Astrocyte of the cerebellum (primary cell): ENCODE results near the gene CFAP46.
"Not testable (repeated sequence)": the region's sequence is repeated elsewhere in the genome, so short reads cannot be mapped to it uniquely, and the experiment has no call there.

ENCODE experiments used
- DNase-seq: peaks from one replicate; pipeline ENCODE4 v3.0.0-alpha.2; 2011; ENCODE audit warnings: low read depth
- H3K4me3 ChIP-seq: 2 replicates; pipeline ENCODE4 v1.5.1; 2011; ENCODE audit warnings: mild to moderate bottlenecking, low read depth, low read length, moderate library complexity
- in situ Hi-C: cut with HindIII; loops from 2 replicates; pipeline ENCODE4 v1.10.0; 2017; ENCODE audit warnings: low sequenced_read_pairs
- TF ChIP-seq, protein P1 (sequence below): IDR thresholded peaks from 2 replicates; pipeline ENCODE4 v1.5.1; 2012; ENCODE audit warnings: low read length, low read depth, moderate library complexity, mild to moderate bottlenecking; ENCODE audit errors: missing control alignments

Gene CFAP46

DNA sequence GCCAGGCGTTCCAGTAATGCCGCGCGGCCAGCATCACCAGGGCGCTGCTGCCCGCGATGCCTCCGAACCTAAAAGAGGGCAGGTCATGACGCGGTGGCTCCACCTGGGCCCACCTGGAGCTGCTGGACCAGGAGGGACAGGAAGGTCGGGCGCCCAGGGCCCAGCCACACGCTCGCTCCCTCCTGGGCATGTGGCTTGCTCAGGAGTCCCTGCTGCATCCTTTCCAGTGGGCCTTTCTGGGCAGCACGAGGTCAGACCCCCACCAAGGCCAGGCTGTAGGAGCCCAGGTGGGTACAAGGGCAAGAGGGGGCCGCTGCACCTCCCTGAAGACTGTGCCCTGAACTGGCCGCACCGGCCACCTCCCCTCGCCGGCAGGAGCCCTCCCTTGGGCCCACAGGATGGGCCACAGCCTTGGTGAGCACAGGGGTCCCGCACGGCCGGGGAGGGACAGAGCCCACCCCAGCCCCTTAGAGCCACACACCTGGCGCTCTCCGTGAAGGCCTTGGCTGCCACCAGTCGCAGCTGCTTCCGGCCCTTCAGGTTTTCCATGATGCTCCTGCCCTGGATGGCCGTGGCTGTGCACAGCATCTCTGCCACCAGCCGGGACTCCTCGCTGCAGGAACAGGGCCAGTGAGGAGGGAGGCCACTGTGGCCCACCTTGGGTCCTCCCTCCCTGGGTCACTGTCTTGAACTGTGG lies 43.2 kb downstream of the CFAP46 start:
- H3K4me3 ChIP-seq = no peak overlapping the region

DNA sequence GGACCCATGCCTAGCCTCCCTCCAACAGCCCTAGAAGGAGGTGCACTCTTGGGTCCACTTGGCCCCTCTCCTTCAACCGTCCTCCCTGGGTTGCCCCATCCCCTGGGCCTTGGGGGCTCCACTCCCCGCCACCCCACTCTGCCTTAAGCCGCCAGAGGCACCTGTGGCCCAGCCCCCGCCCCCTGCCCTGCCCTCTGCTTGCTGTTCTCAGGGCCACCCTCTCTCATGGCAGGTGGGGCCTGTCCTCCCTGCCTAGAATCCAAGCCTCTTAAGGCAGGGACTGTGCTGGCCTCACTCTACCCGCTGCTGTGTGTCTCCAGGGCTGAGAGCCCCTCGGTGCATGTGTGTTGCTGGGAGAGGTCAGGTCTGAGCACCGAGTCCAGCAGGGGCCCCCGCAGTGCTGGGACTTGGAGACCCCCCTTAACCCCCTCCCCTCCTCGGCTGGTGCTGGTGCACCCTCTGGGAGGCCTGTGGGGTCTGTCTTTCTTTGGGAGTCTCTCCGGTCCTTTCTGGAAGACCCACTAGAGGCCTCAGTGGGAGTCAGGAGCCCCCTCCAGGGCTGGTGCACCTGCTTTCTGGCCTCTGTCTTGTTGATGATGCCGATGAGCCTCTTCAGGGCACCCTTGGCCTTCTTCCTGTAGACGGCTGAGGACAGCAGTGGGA lies 43.8 kb downstream of the CFAP46 start:
- in situ Hi-C loops = no loop called here
- H3K4me3 ChIP-seq = no peak overlapping the region

More for the DNA sequence above, 43.2 kb downstream of the CFAP46 start:
- DNase-seq = no peak
- in situ Hi-C loops = no loop called here
- TF ChIP-seq, protein P1, sequence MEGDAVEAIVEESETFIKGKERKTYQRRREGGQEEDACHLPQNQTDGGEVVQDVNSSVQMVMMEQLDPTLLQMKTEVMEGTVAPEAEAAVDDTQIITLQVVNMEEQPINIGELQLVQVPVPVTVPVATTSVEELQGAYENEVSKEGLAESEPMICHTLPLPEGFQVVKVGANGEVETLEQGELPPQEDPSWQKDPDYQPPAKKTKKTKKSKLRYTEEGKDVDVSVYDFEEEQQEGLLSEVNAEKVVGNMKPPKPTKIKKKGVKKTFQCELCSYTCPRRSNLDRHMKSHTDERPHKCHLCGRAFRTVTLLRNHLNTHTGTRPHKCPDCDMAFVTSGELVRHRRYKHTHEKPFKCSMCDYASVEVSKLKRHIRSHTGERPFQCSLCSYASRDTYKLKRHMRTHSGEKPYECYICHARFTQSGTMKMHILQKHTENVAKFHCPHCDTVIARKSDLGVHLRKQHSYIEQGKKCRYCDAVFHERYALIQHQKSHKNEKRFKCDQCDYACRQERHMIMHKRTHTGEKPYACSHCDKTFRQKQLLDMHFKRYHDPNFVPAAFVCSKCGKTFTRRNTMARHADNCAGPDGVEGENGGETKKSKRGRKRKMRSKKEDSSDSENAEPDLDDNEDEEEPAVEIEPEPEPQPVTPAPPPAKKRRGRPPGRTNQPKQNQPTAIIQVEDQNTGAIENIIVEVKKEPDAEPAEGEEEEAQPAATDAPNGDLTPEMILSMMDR = no peak

DNA sequence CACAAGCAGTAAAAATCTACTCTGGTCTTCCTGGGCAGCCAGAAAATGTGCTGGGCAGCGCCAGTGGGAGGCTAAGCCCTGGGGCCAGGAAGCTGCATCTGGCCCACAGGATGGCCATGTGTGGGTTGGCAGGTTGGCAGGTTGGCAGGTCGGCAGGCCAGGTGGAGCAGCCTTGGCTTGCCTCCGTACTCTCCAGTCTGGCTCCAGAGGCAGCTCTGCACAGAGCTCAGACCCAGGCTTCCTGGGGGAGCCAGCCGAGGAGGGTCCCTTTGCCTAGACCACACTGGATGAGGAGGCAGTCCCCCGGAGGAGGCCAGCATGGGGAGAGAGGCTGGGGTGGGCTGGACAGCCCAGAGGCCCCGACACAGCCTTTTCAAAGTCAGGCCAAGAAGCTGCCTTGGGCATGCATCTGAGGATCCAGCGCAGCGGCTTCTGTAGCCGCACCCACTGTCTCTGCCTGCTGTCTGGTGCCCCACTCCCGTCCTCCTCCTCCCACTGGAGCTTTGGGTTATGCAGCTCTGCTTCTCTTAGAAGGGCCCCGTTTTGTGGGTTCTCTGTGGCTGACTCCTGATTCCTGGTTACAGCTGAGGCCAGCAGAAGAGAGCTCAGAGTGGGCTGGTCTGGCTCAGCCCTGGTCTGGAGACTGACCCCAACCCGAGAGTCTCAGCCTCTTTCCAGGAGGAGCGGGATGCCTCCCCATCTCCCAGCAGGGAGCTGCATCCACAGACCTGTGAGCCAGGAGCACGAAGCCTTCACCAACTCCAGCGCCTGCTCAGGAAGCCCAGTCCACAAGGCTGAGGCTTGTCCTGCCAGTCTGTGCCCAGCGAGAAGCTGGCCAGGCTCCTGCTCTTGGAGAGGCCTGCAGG lies 44.6 kb downstream of the CFAP46 start:
- no peak for DNase-seq
- H3K4me3 ChIP-seq = no peak overlapping the region
- TF ChIP-seq, protein P1 = no peak
- in situ Hi-C loops = no loop called here

More for the DNA sequence above, 43.8 kb downstream of the CFAP46 start:
- TF ChIP-seq, protein P1 = no peak
- DNase-seq = no peak

DNA sequence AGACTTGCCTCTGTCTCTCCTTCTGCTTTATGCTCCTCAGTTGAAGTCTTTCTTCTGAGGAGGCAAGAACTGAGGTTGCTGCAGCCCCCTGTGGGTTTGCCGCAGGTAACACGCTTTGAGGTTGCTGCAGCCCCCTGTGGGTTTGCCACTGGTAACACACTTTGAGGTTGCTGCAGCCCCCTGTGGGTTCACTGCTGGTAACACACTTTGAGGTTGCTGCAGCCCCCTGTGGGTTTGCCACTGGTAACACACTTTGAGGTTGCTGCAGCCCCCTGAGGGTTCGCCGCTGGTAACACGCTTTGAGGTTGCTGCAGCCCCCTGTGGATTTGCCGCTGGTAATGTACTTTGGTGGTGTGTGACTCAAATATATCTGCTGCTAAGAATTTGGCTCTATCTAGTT lies 48.6 kb downstream of the CFAP46 start:
- in situ Hi-C loops, H3K4me3 ChIP-seq: not testable (repeated sequence)
- TF ChIP-seq, protein P1 = peak; percentile 56
- peak; percentile 18 for DNase-seq

DNA sequence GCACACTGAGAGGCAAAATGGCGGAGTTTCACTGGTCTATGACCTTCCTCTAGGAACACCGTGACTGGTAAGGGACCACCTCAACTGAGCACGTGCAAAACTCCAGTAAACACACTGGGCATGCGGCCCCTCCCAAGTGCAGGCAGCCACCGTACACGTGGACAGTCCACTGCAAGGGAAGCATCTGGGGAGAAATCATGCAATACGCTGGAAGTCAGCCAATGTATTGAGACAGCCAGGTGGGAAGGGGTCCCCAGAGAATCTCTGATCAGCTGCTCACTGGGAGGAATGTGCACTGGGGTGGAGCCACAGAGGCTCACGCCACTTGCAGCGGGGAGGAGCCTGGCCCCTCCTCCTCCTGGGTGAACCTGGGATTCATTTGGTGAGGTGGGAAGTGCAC lies 49.3 kb downstream of the CFAP46 start:
- in situ Hi-C loops = no loop called here
- TF ChIP-seq, protein P1 = no peak
- H3K4me3 ChIP-seq = no peak overlapping the region
- DNase-seq = no peak

DNA sequence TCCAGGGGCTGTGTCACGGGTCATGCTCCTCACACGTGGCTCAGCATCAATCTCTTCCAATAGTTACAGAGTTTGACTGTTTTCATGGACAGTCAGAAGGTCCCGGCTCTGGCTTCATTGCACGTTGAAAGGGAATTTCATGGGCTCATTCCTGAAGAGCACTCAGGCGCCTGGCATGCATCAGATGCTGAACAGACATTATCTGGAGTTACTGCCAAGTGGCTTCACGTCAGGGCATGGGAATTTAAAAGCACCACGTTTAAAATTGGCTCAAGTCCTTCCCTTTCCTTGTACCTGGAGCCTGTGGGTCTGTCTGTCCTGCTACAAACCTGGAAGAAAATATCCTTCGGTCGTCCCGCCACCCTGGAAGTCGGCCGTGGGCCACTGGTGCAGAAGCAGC lies 50.4 kb downstream of the CFAP46 start:
- H3K4me3 ChIP-seq = no peak overlapping the region
- no peak for DNase-seq
- in situ Hi-C loops = no loop called here
- TF ChIP-seq, protein P1 = no peak
